IPS DF 4.7 (cell line): ENCODE results near the gene YAP1.

Experiments used
- DNase-seq: peaks from one replicate; pipeline ENCODE4 v3.0.0-alpha.2; 2013; ENCODE audit warnings: low spot score; ENCODE audit errors: extremely low read depth

Gene YAP1

GRCh38 chr11:102272047-102272824 lies 162.0 kb downstream of the YAP1 start:
- DNase-seq = no peak

DNA sequence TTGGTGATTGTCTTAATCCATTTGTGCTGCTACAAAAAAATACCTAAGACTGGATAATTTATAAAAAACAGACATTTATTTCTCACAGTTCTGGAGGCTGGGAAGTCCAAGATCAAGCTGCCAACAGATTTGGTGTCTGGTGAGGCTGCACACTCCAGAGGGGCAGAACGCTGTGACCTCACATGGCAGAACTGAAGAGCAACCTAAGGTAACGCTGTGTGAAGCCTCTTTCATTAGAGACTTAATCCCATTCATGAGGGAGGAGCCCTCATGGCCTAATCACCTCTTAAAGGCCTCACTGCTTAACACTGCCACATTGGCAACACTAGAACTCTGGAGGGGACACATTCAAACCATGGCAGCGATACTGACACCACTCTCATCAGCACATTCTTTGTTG lies 164.4 kb downstream of the YAP1 start:
- no peak for DNase-seq

DNA sequence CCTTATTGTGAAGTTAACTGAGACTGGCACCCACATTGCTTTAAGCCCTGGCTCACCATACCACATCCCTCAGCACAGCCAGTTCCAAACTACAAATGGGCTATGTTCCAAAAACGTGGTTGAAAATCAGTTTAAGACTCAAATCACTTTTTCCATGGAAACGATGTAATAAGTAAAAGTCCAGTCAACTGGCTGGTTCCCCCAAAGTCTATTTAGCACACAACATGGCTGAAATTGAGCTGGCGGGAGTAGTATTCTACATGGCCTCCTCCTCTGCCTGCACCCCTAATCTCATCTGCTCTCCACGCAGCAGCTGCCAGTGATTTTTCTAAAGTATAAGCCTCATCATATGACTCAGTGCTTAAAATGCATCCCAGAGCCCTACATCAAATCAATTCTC lies 166.1 kb downstream of the YAP1 start:
- no peak for DNase-seq

DNA sequence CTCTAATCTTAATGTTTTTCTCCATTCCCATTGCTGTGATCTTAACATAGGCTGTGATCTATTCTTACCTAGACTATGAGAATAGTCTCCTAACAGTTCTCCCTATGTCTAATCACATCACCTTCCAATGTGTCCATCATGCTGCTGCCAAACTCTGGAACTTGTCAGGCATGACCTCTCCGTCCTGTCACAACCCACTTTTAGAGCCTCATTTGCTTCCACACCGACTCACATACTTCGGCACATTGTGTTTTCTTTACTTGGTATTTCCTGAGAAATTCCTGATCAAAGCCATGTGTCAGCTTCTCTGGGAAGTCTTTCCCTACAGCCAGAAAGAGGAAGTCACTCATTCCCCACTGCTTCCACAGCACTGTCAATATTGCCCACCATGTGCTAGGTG lies 166.5 kb downstream of the YAP1 start:
- DNase-seq = no peak

GRCh38 chr11:102279641-102280170 lies 169.5 kb downstream of the YAP1 start:
- no peak for DNase-seq

- no peak for DNase-seq
These were observed 170.1 kb downstream of the YAP1 start for GRCh38 chr11:102280245-102280833.
